COR-L47 (cell line): ENCODE data around the gene NRROS.
"Not testable (repeated sequence)": the region's sequence is repeated elsewhere in the genome, so short reads cannot be mapped to it uniquely, and the experiment has no call there.

ENCODE experiments used
- DNase-seq: peaks from one replicate; lab custom pipeline; 2025; lab: John Stamatoyannopoulos, UW

NRROS gene

DNA sequence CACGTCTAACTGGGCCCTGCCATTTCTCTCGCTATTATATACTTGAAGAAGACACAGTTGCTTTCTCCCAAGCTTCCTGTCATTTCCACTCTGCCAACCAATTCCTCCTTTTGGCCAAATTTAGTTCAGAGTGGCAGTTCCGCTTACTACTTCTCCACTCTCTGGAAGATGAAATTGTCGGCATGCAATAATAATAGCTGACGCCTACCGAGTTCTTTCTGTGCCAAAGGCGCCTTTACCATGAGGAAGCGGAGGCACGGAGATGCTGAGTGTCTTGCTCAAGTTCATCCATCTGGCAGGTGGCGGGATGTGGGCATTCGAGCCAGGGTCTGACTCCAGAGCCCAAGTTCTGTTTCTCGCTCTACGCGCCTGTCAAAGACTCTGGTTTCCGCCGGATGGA, 14.6 kb upstream of the NRROS start:
- no peak for DNase-seq

GRCh38 chr3:196625331-196625730, 14.2 kb upstream of the NRROS start:
- no peak for DNase-seq

- no peak for DNase-seq
These were observed 11.6 kb upstream of the NRROS start for GRCh38 chr3:196627918-196628231.

DNA sequence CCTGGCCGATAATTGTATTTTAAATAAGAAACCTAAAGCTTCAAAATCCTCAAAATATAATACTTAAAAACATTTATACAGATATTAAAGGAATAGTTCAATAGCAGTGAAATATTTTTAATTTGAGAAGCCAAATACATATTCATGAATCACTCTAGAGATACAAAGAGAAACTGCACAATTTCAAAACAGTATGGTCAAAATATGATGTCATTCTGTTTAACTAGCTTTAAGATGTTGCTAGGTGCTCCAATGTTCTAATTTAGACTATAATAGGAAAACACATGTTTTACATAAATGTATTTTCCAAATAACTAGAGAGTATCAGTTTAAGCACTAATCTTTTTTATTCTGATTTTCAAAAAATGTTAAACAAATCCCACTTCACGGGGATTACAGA, 10.3 kb upstream of the NRROS start:
- DNase-seq: no peak

DNA sequence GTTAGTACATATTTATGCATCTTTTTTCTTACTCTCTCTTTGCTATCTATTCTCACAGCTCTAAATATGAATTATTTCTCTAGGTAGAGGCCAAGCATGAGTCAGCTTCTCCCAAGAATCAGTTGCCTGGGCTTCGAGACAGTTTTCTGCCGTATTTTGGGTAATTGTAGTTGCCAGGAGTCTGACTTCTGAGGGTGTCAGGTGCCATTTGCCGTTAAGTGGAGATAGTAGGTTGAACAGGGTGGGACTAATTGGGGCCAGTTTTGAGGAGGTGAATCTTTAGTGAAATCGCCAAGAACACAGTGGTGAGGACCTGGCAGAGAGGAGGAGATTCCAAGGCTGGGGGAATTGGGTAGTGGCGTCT, 7.8 kb upstream of the NRROS start:
- DNase-seq: no peak

GRCh38 chr3:196632046-196632751, 7.3 kb upstream of the NRROS start:
- DNase-seq: peak; percentile 97

DNA sequence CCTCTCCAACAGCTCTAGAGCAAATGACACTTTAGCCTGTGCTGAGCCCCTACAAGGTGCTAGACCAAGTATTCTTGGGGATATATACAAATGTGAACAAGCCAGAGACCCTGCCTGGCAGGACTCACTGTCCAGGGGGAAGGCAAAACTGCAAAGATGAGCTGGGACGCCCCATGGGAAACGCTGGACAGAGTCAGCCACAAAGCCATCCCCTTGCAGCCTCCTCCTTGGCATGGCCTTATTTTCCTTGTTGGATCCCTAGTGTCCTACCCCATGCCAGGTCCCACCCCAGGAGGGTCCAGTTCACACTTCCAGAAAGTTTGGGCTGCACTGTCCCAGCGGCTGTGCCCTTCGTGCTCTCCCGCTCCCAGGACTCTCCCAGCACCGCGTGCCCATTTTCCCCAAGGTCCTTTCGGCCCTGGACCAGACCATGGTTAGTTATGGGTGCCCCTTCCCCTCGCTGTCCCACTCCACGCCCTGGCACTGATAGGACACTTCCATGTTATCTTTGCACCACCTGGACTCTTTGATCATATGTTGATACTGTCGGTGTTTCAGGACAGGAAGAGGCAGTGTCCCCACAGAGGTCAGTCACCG, 5.8 kb upstream of the NRROS start:
- no peak for DNase-seq

GRCh38 chr3:196634224-196634623, 5.3 kb upstream of the NRROS start:
- DNase-seq: no peak

- no peak for DNase-seq
These were observed 4.7 kb upstream of the NRROS start for GRCh38 chr3:196634829-196635228.

DNA sequence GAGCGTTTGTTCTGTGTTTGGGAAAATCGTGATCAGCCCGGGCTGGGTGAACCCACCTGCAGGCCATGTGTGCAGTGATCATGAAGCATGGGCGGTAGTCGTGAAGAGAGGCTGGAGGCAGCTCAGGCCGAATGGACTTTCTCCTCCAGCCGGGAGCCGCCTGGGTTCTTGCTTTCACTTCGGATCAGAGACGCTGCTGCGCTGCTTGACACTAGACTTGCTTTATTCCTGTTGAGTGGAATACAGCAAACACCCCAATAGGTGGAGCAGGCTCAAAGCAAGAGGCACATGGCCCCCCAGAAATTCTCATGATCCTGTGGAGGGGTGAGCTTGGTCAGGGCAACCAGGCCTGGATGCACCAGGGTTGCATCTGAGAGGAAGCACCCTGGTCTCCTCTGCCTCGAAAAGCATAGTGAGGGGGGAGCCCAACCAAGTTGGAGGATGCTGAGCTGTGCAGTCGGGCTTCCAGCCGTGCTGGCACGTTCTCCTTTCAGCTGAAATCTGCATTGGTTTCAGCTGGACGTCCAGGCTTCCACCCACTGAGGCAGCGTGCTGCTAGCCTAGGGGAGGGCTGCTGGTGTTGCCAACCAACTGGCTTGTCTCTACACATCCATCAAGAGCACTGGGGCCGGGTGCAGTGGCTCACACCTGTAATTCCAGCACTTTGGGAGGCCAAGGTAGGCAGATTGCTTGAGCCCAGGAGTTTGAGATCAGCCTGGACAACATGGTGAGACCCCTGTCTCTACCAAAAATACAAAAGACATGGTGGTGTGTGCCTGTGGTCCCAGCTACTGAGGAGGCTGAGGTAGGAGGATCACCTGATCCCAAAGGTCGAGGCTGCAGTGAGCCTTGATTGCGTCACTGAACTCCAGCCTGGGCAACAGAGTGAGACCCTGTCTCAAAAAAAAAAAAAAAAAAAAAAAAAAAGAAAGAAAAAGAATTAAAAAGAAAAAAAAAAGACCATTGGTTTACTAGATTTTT, 2.8 kb upstream of the NRROS start:
- no peak for DNase-seq

- not testable (repeated sequence) for DNase-seq
These were observed 1.6 kb upstream of the NRROS start for GRCh38 chr3:196637941-196638340.

GRCh38 chr3:196638861-196639482, 522 bp upstream of the NRROS start:
- DNase-seq: no peak

DNA sequence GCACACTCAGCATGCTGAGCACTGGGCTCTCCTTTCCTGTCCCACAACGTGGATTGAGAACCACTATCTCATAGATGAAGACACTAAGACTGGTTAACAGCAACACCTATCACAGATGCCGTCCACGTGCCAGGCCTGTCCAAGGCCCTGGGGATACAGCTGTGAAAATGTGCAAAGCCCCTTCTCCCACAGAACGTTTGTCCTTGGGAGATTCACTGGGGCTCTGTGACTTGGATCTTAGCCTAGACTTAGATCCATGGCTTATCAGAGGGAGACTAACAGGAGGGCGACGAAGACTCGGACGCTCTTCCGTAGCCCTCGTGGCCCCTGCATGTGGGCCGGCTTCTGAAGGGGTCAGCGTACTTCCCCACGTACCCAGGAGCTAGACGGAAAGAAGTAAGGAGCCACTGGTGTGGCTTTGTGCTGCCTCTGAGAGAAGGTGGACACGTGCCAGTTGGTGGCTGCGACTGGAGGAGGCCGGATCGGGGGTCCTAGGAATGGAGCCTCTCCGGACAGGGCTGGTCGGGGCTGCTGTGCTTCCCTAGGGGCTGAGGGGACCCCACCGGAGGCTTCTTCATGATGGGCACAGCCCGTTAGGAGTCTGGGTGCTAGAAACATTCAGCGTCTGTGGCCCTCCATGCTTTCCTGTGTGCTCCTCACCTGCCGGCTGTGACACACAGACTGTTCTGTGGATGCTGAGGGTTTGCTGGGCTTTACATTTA, 964 bp downstream of the NRROS start:
- DNase-seq: no peak

DNA sequence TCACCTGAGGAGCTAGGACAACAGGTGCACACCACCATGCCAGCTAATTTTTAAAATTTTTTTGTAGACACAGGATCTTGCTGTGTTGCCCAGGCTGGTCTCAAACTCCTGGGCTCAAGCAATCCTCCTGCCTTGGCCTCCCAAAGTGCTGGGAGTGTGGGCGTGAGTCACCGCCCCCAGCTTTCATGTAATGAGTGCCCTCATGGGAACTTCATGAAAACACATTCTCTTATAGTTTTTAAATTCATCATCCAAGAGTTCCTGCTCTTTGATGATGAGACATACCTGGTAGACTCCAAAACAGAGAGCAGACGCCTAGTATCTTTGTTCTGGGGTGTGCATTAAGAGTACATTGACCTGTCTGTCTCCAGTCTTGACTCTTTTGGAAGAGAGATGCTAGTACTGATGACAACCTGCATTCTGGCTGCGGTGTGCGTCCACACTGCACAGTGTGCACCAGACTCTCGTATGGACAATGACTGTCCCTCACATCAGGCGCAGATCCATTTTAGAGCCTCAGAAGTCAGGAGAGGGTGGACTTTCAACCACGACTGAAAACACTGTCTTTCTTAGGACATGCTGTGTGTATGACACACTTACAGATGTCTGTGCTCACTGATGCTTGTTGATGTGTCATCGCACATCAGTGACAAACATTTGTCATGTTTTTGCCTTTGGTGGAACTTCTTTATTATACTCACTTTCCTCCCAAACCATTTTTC, 2.0 kb downstream of the NRROS start:
- no peak for DNase-seq

- DNase-seq: no peak
These were observed 2.9 kb downstream of the NRROS start for GRCh38 chr3:196642434-196642833.

GRCh38 chr3:196643201-196643749, 3.8 kb downstream of the NRROS start:
- no peak for DNase-seq

DNA sequence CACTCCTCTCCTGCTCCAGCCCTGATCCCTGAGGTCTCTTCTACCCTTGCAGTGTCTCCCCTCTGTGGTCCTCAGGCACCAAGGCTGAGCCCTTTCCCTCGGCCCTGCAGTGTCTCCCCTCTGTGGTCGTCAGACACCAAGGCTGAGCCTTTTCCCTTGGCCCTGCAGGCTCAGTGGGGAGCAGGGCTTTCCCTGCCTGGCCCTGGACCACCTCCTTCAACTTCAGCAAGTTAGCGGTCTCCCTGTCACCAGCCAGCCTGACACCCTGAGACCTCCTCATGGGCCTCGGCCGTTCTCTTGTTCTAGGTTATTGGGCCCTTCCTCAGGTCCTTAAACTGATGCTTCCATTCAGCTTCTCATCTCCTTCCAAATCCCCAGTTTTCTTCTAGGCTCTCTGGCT, 4.3 kb downstream of the NRROS start:
- DNase-seq: no peak

GRCh38 chr3:196645096-196645495, 5.6 kb downstream of the NRROS start:
- no peak for DNase-seq

- DNase-seq: no peak
These were observed 6.6 kb downstream of the NRROS start for GRCh38 chr3:196645897-196646665.

GRCh38 chr3:196646666-196647216, 7.2 kb downstream of the NRROS start:
- no peak for DNase-seq
